Inferior parietal cortex (tissue), 1 donor: Measurements from ENCODE around the gene CCNL1.

Experiments
- DNase-seq: peaks from one replicate; pipeline ENCODE4 v3.0.0-alpha.2; 2016; ENCODE audit errors: extremely low spot score

The CCNL1 gene

DNA sequence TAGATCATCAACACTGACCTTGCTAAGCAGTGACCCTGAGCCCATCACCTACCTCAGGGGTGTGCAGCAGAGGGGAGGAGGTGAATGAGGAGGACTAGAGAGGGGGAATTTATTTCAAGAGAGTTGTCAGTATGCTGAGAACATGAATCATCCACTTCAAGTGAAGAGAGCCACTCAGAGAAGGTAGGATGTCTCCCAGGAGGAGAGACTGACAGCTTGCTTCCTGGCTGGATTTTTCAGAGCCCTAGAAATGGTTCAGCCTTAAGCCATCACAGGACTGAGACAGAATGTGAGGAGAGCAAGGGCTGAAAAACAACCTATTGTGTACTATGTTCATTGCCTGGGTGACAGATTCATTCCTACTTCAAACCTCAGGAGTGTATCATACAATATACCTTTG is 34.8 kb downstream of the CCNL1 start:
- no peak for DNase-seq

GRCh38 chr3:157123621-157124020 is 36.3 kb downstream of the CCNL1 start:
- DNase-seq: no peak

DNA sequence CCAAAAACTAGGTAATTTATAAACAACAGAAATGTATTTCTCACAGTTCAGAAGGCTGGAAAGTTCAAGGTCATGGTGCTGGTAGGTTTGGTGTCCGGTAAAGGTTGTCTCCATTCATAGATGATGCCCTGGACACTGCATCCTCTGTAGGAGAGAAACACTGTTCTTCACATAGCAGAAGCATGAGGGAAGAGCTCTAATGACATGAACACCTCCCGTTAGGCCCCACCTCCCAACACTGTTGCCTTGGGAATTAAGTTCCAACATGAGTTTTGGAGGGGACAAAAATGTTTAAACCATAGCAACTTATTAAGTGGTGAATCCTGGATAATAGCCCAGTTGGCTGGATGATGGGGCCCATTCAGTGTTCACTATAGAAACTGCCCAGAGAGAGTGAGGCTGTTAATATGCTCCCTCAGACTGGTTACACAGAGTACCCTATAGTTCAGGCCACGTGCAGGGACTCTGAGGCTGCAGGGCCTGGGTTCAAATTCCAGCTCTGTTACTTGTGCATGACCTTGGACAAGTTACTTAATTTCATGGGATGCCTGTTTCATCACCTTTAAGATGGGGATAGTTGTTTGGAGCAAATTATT is 37.0 kb downstream of the CCNL1 start:
- no peak for DNase-seq

- no peak for DNase-seq
Observed at GRCh38 chr3:157122116-157122515, 37.8 kb downstream of the CCNL1 start.

- no peak for DNase-seq
Observed at GRCh38 chr3:157121522-157121921, 38.4 kb downstream of the CCNL1 start.

DNA sequence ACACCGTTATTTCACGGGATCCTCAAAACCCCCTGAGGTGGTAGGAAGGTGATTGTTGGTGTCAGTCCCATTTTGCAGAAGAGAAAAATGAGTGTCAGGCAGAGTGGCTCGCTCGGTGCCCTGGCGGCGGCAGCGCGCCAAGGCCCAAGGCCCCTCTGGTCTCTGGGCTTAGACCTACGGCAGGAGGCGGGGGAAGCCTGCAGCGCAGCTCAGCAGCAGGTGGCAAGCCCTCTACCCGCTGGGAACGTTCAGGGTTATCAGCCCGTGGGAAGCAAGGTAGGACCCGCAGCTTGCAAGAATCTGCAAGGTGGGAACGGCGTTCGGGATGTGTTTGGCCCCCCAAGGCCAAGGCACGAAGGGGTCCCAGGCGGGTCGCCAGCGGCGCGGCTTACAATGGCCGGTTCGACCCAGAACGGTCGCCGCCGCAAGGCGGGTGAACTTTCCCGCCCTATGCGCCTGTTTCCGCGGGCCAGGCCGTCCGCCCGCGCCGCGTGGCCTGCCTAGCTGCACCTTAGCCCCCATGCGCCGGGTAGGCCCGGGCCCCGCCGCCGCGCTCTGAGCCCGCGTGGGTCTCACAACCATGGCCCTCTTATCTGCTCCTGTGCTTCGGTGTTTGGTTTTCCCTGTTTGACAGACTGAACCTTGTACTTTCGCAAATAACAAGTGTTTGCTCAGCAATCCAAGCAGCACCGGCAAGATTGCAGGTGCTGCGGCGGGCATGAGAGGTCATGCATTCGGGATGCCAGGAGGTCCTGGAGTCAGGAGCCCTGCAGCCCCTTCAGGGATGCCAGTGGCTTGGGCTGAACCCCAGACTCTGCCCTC is 39.7 kb downstream of the CCNL1 start:
- DNase-seq: no peak

- DNase-seq: no peak
Observed at GRCh38 chr3:157119369-157119951, 40.5 kb downstream of the CCNL1 start.

GRCh38 chr3:157117875-157118654 is 41.9 kb downstream of the CCNL1 start:
- no peak for DNase-seq

GRCh38 chr3:157117206-157117605 is 42.7 kb downstream of the CCNL1 start:
- no peak for DNase-seq

- DNase-seq: no peak
Observed at GRCh38 chr3:157116017-157116416, 43.9 kb downstream of the CCNL1 start.

- no peak for DNase-seq
Observed at GRCh38 chr3:157115069-157116006, 44.6 kb downstream of the CCNL1 start.

- DNase-seq: no peak
Observed at GRCh38 chr3:157113832-157114505, 46.0 kb downstream of the CCNL1 start.

DNA sequence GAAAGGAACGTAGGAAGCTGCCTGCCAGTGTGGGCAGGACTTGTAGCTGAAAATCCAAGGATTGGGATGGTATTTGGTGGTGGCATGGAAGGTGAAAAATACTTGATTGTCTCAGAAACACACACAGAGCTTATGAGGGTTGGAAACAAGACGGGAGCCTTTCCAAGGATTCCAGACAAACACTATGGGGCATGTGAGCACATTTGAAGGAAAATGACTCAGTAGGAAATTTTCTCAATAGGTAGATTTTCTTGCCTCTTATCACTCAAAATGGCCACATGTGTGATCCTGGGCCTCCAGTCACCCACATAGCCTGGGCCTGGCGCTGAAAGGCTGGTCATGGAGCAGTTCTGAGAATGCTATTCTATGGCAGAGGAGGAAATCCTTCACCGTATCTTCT is 47.4 kb downstream of the CCNL1 start:
- no peak for DNase-seq

DNA sequence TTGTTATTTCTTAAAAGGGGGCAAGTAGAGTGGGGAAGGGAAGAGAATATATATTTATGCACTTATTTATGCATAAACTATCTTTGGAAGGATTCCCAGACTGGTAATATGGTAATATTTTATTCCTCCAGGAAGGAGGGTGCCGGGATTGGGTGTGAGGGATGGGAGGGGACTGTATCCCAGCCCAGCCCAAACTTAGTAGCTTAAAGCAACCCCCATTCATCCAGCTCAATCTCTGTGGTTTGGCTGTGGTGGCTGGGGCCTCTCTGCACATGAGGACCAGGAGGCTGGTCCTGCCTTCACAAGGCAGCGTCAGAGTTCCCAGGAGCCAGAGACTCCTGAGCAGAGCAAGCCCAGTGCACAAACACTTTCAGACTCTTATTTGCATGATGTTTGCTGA is 48.4 kb downstream of the CCNL1 start:
- DNase-seq: no peak

DNA sequence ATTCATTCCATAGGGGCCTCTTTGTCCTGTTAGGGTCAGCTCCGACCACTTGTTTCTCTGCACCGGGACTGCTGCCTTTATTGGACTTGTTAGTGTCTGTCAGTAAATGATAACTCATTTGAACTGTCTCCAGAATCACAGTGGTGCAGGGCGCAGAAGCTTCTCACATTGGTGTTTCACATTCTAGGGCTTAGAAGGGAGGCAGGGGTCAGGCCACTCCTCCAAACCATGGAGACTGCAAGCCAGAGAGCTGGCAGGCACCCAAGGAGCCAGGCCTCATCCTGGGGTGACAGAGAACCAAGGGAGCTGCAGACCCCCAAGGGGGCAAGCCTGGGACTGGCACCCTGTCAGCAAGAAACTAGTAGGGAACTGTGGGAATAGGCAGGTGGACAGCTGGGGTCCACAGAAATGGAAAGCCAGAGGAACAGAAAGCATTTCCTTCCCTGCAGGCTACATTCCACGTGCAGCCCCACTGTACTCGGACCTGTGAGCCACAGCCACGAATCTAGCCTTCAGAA is 49.1 kb downstream of the CCNL1 start:
- DNase-seq: no peak

- DNase-seq: no peak
Observed at GRCh38 chr3:157109267-157110141, 50.4 kb downstream of the CCNL1 start.

DNA sequence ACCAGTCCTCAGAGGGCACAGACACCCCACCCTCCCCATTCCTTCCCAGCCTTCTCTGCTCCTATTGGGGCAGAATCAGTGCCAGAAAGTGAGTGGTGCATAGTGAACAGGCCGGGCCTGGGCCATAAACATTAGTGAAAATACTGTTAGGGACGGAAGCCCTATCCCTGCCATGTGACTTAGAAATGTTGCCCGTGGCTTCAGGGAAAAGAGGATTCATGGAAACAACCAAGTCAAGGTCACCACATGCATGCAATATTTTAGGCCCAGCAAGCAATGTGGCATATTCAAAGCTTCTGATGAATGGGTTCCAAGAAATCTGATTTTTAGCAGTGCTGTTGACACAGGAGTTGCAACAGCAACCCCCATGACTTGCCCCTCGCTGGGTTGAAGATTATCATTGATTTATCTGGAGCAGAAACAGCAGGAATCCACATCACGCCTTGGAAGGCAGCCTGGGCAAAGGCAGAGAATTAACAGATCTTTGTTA is 52.3 kb downstream of the CCNL1 start:
- DNase-seq: no peak

- DNase-seq: no peak
Observed at GRCh38 chr3:157107037-157107436, 52.9 kb downstream of the CCNL1 start.
